Measurements from ENCODE around the gene AAGAB.
"Not testable (repeated sequence)": the region's sequence is repeated elsewhere in the genome, so short reads cannot be mapped to it uniquely, and the experiment has no call there.

The AAGAB gene

GRCh38 chr15:67251318-67251717, 3.1 kb downstream of the AAGAB start:
- Histone ChIP-seq H3F3A (ENCODE audit: insufficient read depth) (peaks cover 15% of the 10 kb centered on the region; the same call in 1 of the 2 replicates), H3K27me3 (ENCODE audit: low read length) (no peaks in the 10 kb centered on the region), H3K9me3 (ENCODE audit: insufficient read depth, low read length) (no peaks in the 10 kb centered on the region), H4K20me1 (ENCODE audit: low read depth, low read length) (no peaks in the 10 kb centered on the region), H3K36me3 (ENCODE audit: low read length) (no peaks in the 10 kb centered on the region), H3K27ac (ENCODE audit: low read depth, low read length) (no peak overlapping the region), H3K4me2 (ENCODE audit: low read depth, low read length, poor library complexity, severe bottlenecking) (no peak overlapping the region), H3K79me2 (ENCODE audit: insufficient read depth, low read length) (peaks cover 69% of the 10 kb centered on the region), H2AFZ (ENCODE audit: low read depth, low read length, severe bottlenecking) (no peak overlapping the region), H3K9me2 (replicated peaks; ENCODE audit: insufficient read depth, low read length) (no peaks in the 10 kb centered on the region), H3K4me3 (ENCODE audit: insufficient read depth, low read length, poor library complexity, severe bottlenecking) (no peak overlapping the region), H3K9ac (ENCODE audit: low read length) (no peak overlapping the region)
- no peak for TF ChIP-seq EZH2phosphoT487 (conservative IDR thresholded peaks at IDR 0.05; ENCODE audit: low read length)
- TF ChIP-seq, protein P1, sequence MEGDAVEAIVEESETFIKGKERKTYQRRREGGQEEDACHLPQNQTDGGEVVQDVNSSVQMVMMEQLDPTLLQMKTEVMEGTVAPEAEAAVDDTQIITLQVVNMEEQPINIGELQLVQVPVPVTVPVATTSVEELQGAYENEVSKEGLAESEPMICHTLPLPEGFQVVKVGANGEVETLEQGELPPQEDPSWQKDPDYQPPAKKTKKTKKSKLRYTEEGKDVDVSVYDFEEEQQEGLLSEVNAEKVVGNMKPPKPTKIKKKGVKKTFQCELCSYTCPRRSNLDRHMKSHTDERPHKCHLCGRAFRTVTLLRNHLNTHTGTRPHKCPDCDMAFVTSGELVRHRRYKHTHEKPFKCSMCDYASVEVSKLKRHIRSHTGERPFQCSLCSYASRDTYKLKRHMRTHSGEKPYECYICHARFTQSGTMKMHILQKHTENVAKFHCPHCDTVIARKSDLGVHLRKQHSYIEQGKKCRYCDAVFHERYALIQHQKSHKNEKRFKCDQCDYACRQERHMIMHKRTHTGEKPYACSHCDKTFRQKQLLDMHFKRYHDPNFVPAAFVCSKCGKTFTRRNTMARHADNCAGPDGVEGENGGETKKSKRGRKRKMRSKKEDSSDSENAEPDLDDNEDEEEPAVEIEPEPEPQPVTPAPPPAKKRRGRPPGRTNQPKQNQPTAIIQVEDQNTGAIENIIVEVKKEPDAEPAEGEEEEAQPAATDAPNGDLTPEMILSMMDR (IDR thresholded peaks at IDR 0.05; ENCODE audit: insufficient read depth, low read length, poor library complexity, severe bottlenecking) = no peak

DNA sequence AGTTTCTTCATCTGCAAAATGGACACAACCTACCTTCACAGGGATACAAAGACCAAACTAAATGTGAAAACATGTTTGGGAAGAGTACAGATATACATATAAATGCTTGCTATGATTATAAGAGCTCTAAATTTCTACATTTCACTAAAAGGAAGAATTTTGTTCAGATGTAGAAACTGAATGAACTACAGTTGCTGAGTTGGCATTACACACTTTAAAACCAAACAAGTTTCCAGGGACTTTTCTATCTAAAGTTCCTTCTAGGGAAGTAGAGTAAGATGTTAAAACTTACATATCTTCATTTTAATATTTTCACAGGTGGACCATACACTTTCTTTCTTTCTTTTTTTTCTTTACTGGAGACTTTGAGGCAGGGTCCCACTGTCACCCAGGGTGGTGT, 4.6 kb downstream of the AAGAB start:
- no peak for TF ChIP-seq EZH2phosphoT487 (conservative IDR thresholded peaks at IDR 0.05; ENCODE audit: low read length)
- TF ChIP-seq, protein P1 (IDR thresholded peaks at IDR 0.05; ENCODE audit: insufficient read depth, low read length, poor library complexity, severe bottlenecking) = no peak
- no peaks in the 10 kb centered on the region for H4K20me1 ChIP-seq (ENCODE audit: low read depth, low read length)
- H3K9me3 ChIP-seq (ENCODE audit: insufficient read depth, low read length) = no peaks in the 10 kb centered on the region
- H3F3A ChIP-seq (ENCODE audit: insufficient read depth) = peaks cover 6% of the 10 kb centered on the region; the same call in 1 of the 2 replicates
- no peak overlapping the region for H3K9ac ChIP-seq (ENCODE audit: low read length)
- H3K79me2 ChIP-seq (ENCODE audit: insufficient read depth, low read length) = peaks cover 79% of the 10 kb centered on the region
- H3K4me3 ChIP-seq (ENCODE audit: insufficient read depth, low read length, poor library complexity, severe bottlenecking) = no peak overlapping the region
- no peak overlapping the region for H3K27ac ChIP-seq (ENCODE audit: low read depth, low read length)
- H3K9me2 ChIP-seq (replicated peaks; ENCODE audit: insufficient read depth, low read length) = no peaks in the 10 kb centered on the region
- H3K4me2 ChIP-seq (ENCODE audit: low read depth, low read length, poor library complexity, severe bottlenecking) = no peak overlapping the region
- no peak overlapping the region for H2AFZ ChIP-seq (ENCODE audit: low read depth, low read length, severe bottlenecking)
- H3K27me3 ChIP-seq (ENCODE audit: low read length) = no peaks in the 10 kb centered on the region
- no peaks in the 10 kb centered on the region for H3K36me3 ChIP-seq (ENCODE audit: low read length)

GRCh38 chr15:67248011-67248505, 6.4 kb downstream of the AAGAB start:
- H3K9ac ChIP-seq (ENCODE audit: low read length) = no peak overlapping the region
- H3K4me3 ChIP-seq (ENCODE audit: insufficient read depth, low read length, poor library complexity, severe bottlenecking) = no peak overlapping the region
- H3K79me2 ChIP-seq (ENCODE audit: insufficient read depth, low read length) = peaks cover 85% of the 10 kb centered on the region
- no peak overlapping the region for H2AFZ ChIP-seq (ENCODE audit: low read depth, low read length, severe bottlenecking)
- no peak overlapping the region for H3K27ac ChIP-seq (ENCODE audit: low read depth, low read length)
- no peak for TF ChIP-seq EZH2phosphoT487 (conservative IDR thresholded peaks at IDR 0.05; ENCODE audit: low read length)
- TF ChIP-seq, protein P1 (IDR thresholded peaks at IDR 0.05; ENCODE audit: insufficient read depth, low read length, poor library complexity, severe bottlenecking) = no peak
- no peaks in the 10 kb centered on the region for H3K9me3 ChIP-seq (ENCODE audit: insufficient read depth, low read length)
- no peaks in the 10 kb centered on the region for H3K36me3 ChIP-seq (ENCODE audit: low read length)
- H3K9me2 ChIP-seq (replicated peaks; ENCODE audit: insufficient read depth, low read length) = no peaks in the 10 kb centered on the region
- no peak overlapping the region for H3K4me2 ChIP-seq (ENCODE audit: low read depth, low read length, poor library complexity, severe bottlenecking)
- no peaks in the 10 kb centered on the region for H4K20me1 ChIP-seq (ENCODE audit: low read depth, low read length)
- peaks cover 6% of the 10 kb centered on the region; the same call in 1 of the 2 replicates for H3F3A ChIP-seq (ENCODE audit: insufficient read depth)
- no peaks in the 10 kb centered on the region for H3K27me3 ChIP-seq (ENCODE audit: low read length)

DNA sequence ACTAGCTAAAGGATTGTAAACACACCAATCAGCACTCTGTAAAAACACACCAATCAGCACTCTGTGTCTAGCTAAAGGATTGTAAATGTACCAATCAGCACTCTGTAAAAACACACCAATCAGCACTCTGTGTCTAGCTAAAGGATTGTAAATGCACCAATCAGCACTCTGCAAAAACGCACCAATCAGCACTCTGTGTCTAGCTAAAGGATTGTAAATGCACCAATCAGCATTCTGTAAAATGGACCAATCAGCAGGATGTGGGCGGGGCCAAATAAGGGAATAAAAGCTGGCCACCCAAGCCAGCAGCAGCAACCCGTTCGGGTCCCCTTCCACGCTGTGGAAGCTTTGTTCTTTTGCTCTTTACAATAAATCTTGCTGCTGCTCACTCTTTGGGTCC, 7.9 kb downstream of the AAGAB start:
- H4K20me1 ChIP-seq (ENCODE audit: low read depth, low read length); H3K27me3 ChIP-seq (ENCODE audit: low read length); H3K27ac ChIP-seq (ENCODE audit: low read depth, low read length); H3K9me2 ChIP-seq (replicated peaks; ENCODE audit: insufficient read depth, low read length); H3F3A ChIP-seq (ENCODE audit: insufficient read depth); H3K4me2 ChIP-seq (ENCODE audit: low read depth, low read length, poor library complexity, severe bottlenecking); H3K4me3 ChIP-seq (ENCODE audit: insufficient read depth, low read length, poor library complexity, severe bottlenecking); H3K9ac ChIP-seq (ENCODE audit: low read length); H3K36me3 ChIP-seq (ENCODE audit: low read length); H3K9me3 ChIP-seq (ENCODE audit: insufficient read depth, low read length); H2AFZ ChIP-seq (ENCODE audit: low read depth, low read length, severe bottlenecking): not testable (repeated sequence)
- peaks cover 81% of the 10 kb centered on the region for H3K79me2 ChIP-seq (ENCODE audit: insufficient read depth, low read length)

Measured in SU-DHL-6 (cell line).